H1 (cell line): Measurements from ENCODE around the gene PNPLA8. TPM values are rescaled to one million over a fixed set of nuclear protein-coding genes. Genes with fewer than 3 reads are reported as not detected.

Source experiments
- CTCF ChIA-PET: fragments of 300-600 bp; sonication (Branson Sonifier 250); formaldehyde crosslinking; loops from one replicate; lab custom pipeline; 2021; ENCODE audit not compliant: partially characterized antibody; lab: Charles Lee
- POLR2A ChIA-PET: fragments of 300-600 bp; sonication (Branson Sonifier 250); formaldehyde crosslinking; loops from one replicate; lab custom pipeline; 2021; ENCODE audit warnings: inconsistent platforms; ENCODE audit not compliant: partially characterized antibody; lab: Charles Lee
- DNase-seq, 2 experiments: peaks; one replicate each; pipeline versions ENCODE4 v3.0.0 to v3.0.0-alpha.2; 2010 to 2022; ENCODE audit warnings: low spot score in 2 of 2, low read depth in 1 of 2, mixed read lengths in 1 of 2
- FAIRE-seq: peaks from 2 replicates; lab custom pipeline; 2011; peaks lifted over from hg19 to GRCh38; lab: Jason Lieb, UNC
- H2AFZ ChIP-seq: 2 replicates; pipeline ENCODE4 v1.8.1; 2012; ENCODE audit warnings: low read length, inconsistent platforms
- H2AK5ac ChIP-seq: 2 replicates; pipeline ENCODE4 v1.6.1; 2013; ENCODE audit warnings: low read depth, low read length
- H2BK120ac ChIP-seq: replicated peaks from 2 replicates; pipeline ENCODE3; 2013; ENCODE audit warnings: low read depth, low read length, inconsistent platforms
- H2BK12ac ChIP-seq: 2 replicates; pipeline ENCODE4 v1.6.1; 2013; ENCODE audit warnings: low read depth, low read length
- H2BK15ac ChIP-seq: 2 replicates; pipeline ENCODE4 v1.6.1; 2013; ENCODE audit warnings: low read length
- H2BK20ac ChIP-seq: 2 replicates; pipeline ENCODE4 v1.6.1; 2013; ENCODE audit warnings: low read length
- H2BK5ac ChIP-seq: 2 replicates; pipeline ENCODE4 v1.6.1; 2013; ENCODE audit warnings: low read depth, low read length
- H3K14ac ChIP-seq: 2 replicates; pipeline ENCODE4 v1.6.1; 2013; ENCODE audit warnings: inconsistent platforms; ENCODE audit not compliant: insufficient read length
- H3K18ac ChIP-seq: 2 replicates; pipeline ENCODE4 v1.6.1; 2013; ENCODE audit warnings: low read length; ENCODE audit errors: extremely low read depth
- H3K23ac ChIP-seq: 2 replicates; pipeline ENCODE4 v1.6.1; 2013; ENCODE audit warnings: inconsistent platforms; ENCODE audit not compliant: insufficient read length
- H3K23me2 ChIP-seq: 2 replicates; pipeline ENCODE4 v1.6.1; 2013; ENCODE audit warnings: low read depth, low read length
- H3K27ac ChIP-seq: 2 replicates; pipeline ENCODE4 v1.6.1; 2011; ENCODE audit warnings: low read depth, low read length, inconsistent platforms
- H3K27me3 ChIP-seq, 4 experiments: replicated peaks in 1 of 4; 1 replicate in 1 of 4; 2 replicates in 3 of 4; pipeline versions ENCODE4 v1.6.1 to v1.8.1; 2011 to 2013; ENCODE audit warnings: low read length in 3 of 4, mild to moderate bottlenecking in 3 of 4, inconsistent platforms in 2 of 4, mixed read lengths in 2 of 4, moderate library complexity in 1 of 4; ENCODE audit not compliant: control insufficient read depth in 3 of 4, insufficient read depth in 3 of 4; ENCODE audit errors: extremely low read depth in 1 of 4
- H3K36me3 ChIP-seq, 4 experiments: 2 replicates each; pipeline versions ENCODE4 v1.6.1 to v1.8.1; 2011 to 2013; ENCODE audit warnings: mild to moderate bottlenecking in 4 of 4, low read length in 3 of 4, moderate library complexity in 2 of 4, control low read depth in 1 of 4, inconsistent platforms in 1 of 4; ENCODE audit not compliant: insufficient read depth in 4 of 4, control insufficient read depth in 2 of 4
- H3K4ac ChIP-seq: replicated peaks from 2 replicates; pipeline ENCODE3; 2013; ENCODE audit warnings: low read length, low read depth, mixed read lengths, inconsistent platforms; ENCODE audit not compliant: insufficient read length
- H3K4me1 ChIP-seq, 4 experiments: replicated peaks in 1 of 4; 1 replicate in 1 of 4; 2 replicates in 3 of 4; pipeline versions ENCODE4 v1.6.1 to v1.8.1; 2011 to 2013; ENCODE audit warnings: low read length in 3 of 4, inconsistent platforms in 2 of 4, mixed read lengths in 1 of 4; ENCODE audit not compliant: insufficient read depth in 4 of 4, control insufficient read depth in 3 of 4
- H3K4me2 ChIP-seq, 2 experiments: 2 replicates each; pipeline versions ENCODE4 v1.6.1 to v1.8.1; 2011 to 2013; ENCODE audit warnings: low read depth in 2 of 2, low read length in 2 of 2, control low read depth in 1 of 2, inconsistent platforms in 1 of 2, mild to moderate bottlenecking in 1 of 2; ENCODE audit not compliant: insufficient read depth in 1 of 2
- H3K4me3 ChIP-seq, 4 experiments: fragments of 200-600, 300-600 bp in 1 of 4; sonication (generic), shearing (Covaris generic), sonication (Bioruptor Twin) in 1 of 4; 2 replicates each; pipeline versions ENCODE4 v1.5.1 to v1.8.1; 2011 to 2016; ENCODE audit warnings: low read length in 4 of 4, low read depth in 3 of 4, control low read depth in 2 of 4, inconsistent platforms in 2 of 4, mild to moderate bottlenecking in 2 of 4, mixed read lengths in 1 of 4, moderate library complexity in 1 of 4; ENCODE audit not compliant: insufficient read depth in 2 of 4; ENCODE audit errors: extremely low read depth in 1 of 4
- H3K56ac ChIP-seq: replicated peaks from 2 replicates; pipeline ENCODE3; 2013; ENCODE audit warnings: low read depth, mild to moderate bottlenecking, mixed read lengths, low read length, inconsistent platforms; ENCODE audit not compliant: insufficient read length
- H3K79me1 ChIP-seq: 2 replicates; pipeline ENCODE4 v1.6.1; 2013; ENCODE audit warnings: low read depth, low read length, control low read depth
- H3K79me2 ChIP-seq, 2 experiments: 2 replicates each; pipeline versions ENCODE4 v1.6.1 to v1.8.1; 2012 to 2013; ENCODE audit warnings: low read length in 2 of 2, mild to moderate bottlenecking in 2 of 2, inconsistent platforms in 1 of 2; ENCODE audit not compliant: insufficient read depth in 2 of 2, control insufficient read depth in 1 of 2
- H3K9ac ChIP-seq, 4 experiments: replicated peaks in 1 of 4; 1 replicate in 1 of 4; 2 replicates in 3 of 4; pipeline versions ENCODE4 v1.6.1 to v1.8.1; 2011 to 2013; ENCODE audit warnings: low read depth in 3 of 4, low read length in 3 of 4, control low read depth in 2 of 4, mild to moderate bottlenecking in 2 of 4, moderate library complexity in 2 of 4, inconsistent platforms in 1 of 4; ENCODE audit errors: extremely low read depth in 1 of 4
- H3K9me3 ChIP-seq, 2 experiments: 2 replicates each; pipeline versions ENCODE4 v1.6.1 to v1.8.1; 2012 to 2013; ENCODE audit warnings: mild to moderate bottlenecking in 2 of 2, moderate library complexity in 2 of 2, control low read depth in 1 of 2, inconsistent platforms in 1 of 2, low read depth in 1 of 2, low read length in 1 of 2, mixed read lengths in 1 of 2; ENCODE audit not compliant: insufficient read depth in 2 of 2
- H4K20me1 ChIP-seq, 2 experiments: replicated peaks in 1 of 2; 2 replicates each; pipeline versions ENCODE3 to v1.8.1; 2011 to 2013; ENCODE audit warnings: inconsistent platforms in 2 of 2, low read length in 2 of 2, mild to moderate bottlenecking in 1 of 2; ENCODE audit not compliant: insufficient read depth in 2 of 2, control insufficient read depth in 1 of 2
- H4K5ac ChIP-seq: 2 replicates; pipeline ENCODE4 v1.6.1; 2013; ENCODE audit warnings: low read length, low read depth, mixed read lengths, inconsistent platforms; ENCODE audit not compliant: insufficient read length
- H4K8ac ChIP-seq: 2 replicates; pipeline ENCODE4 v1.8.0; 2013; ENCODE audit warnings: mild to moderate bottlenecking, moderate library complexity, low read length, inconsistent platforms; ENCODE audit not compliant: insufficient read depth; ENCODE audit errors: extremely low read depth
- H4K91ac ChIP-seq: replicated peaks from 2 replicates; pipeline ENCODE3; 2013; ENCODE audit warnings: low read length, mixed read lengths, inconsistent platforms; ENCODE audit not compliant: insufficient read length
- JUND ChIP-seq: IDR thresholded peaks from 2 replicates; pipeline ENCODE4 v1.6.1; 2011; ENCODE audit warnings: mild to moderate bottlenecking, improper control_type of control experiment, low read length
- SP1 ChIP-seq: IDR thresholded peaks from 2 replicates; pipeline ENCODE4 v1.6.1; 2011; ENCODE audit warnings: low read depth, low read length
- TEAD4 ChIP-seq: IDR thresholded peaks from 2 replicates; pipeline ENCODE4 v1.6.1; 2012; ENCODE audit warnings: low read depth, low read length, inconsistent platforms, mixed read lengths
- WGBS, 2 experiments: shearing (Covaris generic) in 1 of 2; methylation state at CpG; one replicate each; pipeline versions ENCODE4 v1.1.6 to v1.1.7; 2013 to 2015; ENCODE audit warnings: low lambda C conversion rate in 2 of 2, mixed read lengths in 2 of 2, inconsistent platforms in 1 of 2, low coverage in 1 of 2, missing lambda C conversion rate in 1 of 2; ENCODE audit not compliant: insufficient replicate concordance in 2 of 2, insufficient coverage in 1 of 2, insufficient read length in 1 of 2; ENCODE audit errors: extremely low coverage in 1 of 2, missing lambda C conversion rate in 1 of 2; 5-methylcytosine and 5-hydroxymethylcytosine counted together
- polyA plus RNA-seq, 7 experiments: library from polyadenylated mRNA; depleted of rRNA in 3 of 7; stranded (reverse) in 5 of 7; unstranded in 2 of 7; fragments of >200 nt in 5 of 7; fragments of 200-250 nt in 2 of 7; gene quantifications; 1 replicate in 5 of 7; 2 replicates in 1 of 7; 4 replicates in 1 of 7; pipeline versions ENCODE4 v1.2.1 to v1.2.3, GENCODE V29; 2011 to 2013; ENCODE audit warnings: missing spikeins in 2 of 7, mixed read lengths in 2 of 7
- total RNA-seq: library from RNA; stranded (reverse); fragmentation: NEBNext Ultra II Directional; extraction: Animal tissue kit (Norgen Biotek cat#: 25700); gene quantifications from 2 replicates; pipeline ENCODE4 v1.2.1, GENCODE V29; 2021

Gene PNPLA8
- total and polyA plus RNA-seq, 2 of the 8 experiments (the other 6 are each of a cell fraction or from before 2014, with no cell fraction given), result 3.8 to 11.2 TPM

DNA sequence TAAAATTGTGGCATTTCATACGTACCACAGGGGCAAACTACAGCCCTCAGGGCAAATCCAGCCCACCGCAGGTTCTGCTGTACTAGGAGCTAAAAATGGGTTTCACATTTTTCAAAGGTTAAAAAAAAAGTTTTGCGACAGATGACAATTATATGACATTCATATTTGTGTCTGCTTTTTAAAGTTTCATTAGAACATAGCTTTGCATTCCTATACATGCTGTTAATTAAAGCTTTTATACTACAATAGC, 758 bp upstream of the PNPLA8 start:
- Histone ChIP-seq H2BK20ac (no peak overlapping the region), H2AK5ac (no peak overlapping the region), H2BK15ac (0 out of 2 replicates have a peak overlapping the region, but pooled peaks have one; percentile 22), H3K79me2 (peaks cover 0 to 32% of the 10 kb centered on the region in 2 experiments; a peak in 3 of 4 replicates), H3K4me1 (peaks cover 2 to 10% (median 7%) of the 10 kb centered on the region in 4 experiments; a peak in 4 of 7 replicates), H4K91ac (no peak overlapping the region), H3K18ac (no peak overlapping the region), H3K9ac (peak overlapping the region in 2 of 4 experiments; percentile 49 to 54; a peak in 3 of 7 replicates), H4K8ac (no peak overlapping the region), H2BK5ac (no peak overlapping the region), H3K79me1 (0 out of 2 replicates have a peak, but pooled peaks cover 4% of the 10 kb centered on the region), H3K36me3 (no peaks in the 10 kb centered on the region), H2BK12ac (no peak overlapping the region), H2AFZ (peak overlapping the region; percentile 61; the same call in 1 of the 2 replicates), H3K27ac (no peak overlapping the region), H3K23ac (no peak overlapping the region), H3K23me2 (peaks cover 4% of the 10 kb centered on the region; the same call in 1 of the 2 replicates), H3K9me3 (no peaks in the 10 kb centered on the region), H3K4me3 (peak overlapping the region; percentile 73 to 95 (median 86)), H3K4ac (no peak overlapping the region), H3K14ac (no peak overlapping the region), H3K4me2 (peak overlapping the region; percentile 75 to 93), H3K56ac (no peak overlapping the region), H2BK120ac (no peak overlapping the region), H4K5ac (no peak overlapping the region), H3K27me3 (no peaks in the 10 kb centered on the region), H4K20me1 (no peaks in the 10 kb centered on the region)
- FAIRE-seq (no peak), DNase-seq (no peak)
- ChIA-PET CTCF (interaction anchor here (0.7 to 1.4 kb wide), 4 partner anchors 13 to 381 kb away, joined by 3 to 4 read pairs (median 3); partner anchors contain the start of genes DNAJB9 and THAP5), POLR2A (interaction anchor here (1.0 to 4.7 kb wide), 4 partner anchors 14 to 43 kb away, joined by 3 to 21 read pairs (median 4); partner anchors contain the start of genes DNAJB9 and THAP5)
- WGBS, 2 experiments, result 17% methylated on average over 3 of the region's 3 CpGs; no CpG with 5 or more reads in 1 of the 2 experiments
- TF ChIP-seq TEAD4 (no peak), JUND (no peak), SP1 (no peak)
